ENCODE results near the gene GABRD. TPM values are rescaled to one million over a fixed set of nuclear protein-coding genes. Genes with fewer than 3 reads are reported as not detected.

The GABRD gene
- total RNA-seq, 2 donors from 2014 or later = not detected

DNA sequence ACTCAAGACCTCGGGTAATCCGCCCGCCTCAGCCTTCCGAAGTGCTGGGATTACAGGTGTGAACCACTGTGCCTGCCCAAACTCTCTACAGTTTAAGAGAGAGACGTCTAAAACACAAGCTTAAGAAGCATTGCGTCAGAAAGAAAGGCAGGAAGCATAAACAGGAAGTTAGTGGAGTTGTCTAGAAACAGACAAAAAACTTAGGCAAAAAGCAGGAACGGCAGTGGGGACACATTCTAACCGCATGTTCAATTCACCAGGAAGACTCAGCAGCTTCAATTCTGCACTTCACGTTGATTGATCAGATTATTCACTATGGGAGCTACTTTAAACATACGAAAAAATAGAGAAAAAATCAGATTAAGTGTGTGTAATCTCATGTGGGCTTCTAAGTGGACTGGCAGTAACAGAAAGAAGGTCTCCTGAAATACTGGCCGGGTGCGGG lies 22.9 kb upstream of the GABRD start:
- no peak for DNase-seq (ENCODE audit: low spot score)
- no peaks in the 10 kb centered on the region for H3K9me3 ChIP-seq
- TF ChIP-seq, protein P1, sequence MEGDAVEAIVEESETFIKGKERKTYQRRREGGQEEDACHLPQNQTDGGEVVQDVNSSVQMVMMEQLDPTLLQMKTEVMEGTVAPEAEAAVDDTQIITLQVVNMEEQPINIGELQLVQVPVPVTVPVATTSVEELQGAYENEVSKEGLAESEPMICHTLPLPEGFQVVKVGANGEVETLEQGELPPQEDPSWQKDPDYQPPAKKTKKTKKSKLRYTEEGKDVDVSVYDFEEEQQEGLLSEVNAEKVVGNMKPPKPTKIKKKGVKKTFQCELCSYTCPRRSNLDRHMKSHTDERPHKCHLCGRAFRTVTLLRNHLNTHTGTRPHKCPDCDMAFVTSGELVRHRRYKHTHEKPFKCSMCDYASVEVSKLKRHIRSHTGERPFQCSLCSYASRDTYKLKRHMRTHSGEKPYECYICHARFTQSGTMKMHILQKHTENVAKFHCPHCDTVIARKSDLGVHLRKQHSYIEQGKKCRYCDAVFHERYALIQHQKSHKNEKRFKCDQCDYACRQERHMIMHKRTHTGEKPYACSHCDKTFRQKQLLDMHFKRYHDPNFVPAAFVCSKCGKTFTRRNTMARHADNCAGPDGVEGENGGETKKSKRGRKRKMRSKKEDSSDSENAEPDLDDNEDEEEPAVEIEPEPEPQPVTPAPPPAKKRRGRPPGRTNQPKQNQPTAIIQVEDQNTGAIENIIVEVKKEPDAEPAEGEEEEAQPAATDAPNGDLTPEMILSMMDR (IDR thresholded peaks at IDR 0.05) = no peak
- H3K4me1 ChIP-seq = no peaks in the 10 kb centered on the region
- no peak overlapping the region for H3K4me3 ChIP-seq
- H3K27ac ChIP-seq = no peak overlapping the region
- H3K27me3 ChIP-seq = no peaks in the 10 kb centered on the region
- H3K36me3 ChIP-seq = no peaks in the 10 kb centered on the region

DNA sequence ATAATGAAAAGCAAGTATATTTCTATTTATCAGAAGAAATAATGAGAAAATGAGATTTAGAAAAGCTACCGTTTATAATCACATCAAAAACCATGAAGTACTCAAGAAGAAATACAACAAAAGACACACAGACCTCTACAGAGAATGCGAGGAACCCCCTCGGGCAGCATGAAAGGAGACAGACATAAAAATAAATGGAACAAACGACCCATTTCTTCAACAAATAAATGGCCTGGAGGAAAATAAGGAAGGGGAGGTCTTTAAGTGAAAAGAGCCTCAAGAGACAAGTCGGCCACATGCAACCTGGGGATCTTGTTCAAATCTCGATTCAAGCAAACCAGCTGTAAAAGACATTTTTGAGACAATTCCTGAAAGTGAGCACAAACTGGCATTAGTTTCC lies 21.6 kb upstream of the GABRD start:
- no peak overlapping the region for H3K4me3 ChIP-seq
- DNase-seq (ENCODE audit: low spot score) = no peak
- no peaks in the 10 kb centered on the region for H3K27me3 ChIP-seq
- TF ChIP-seq, protein P1 (IDR thresholded peaks at IDR 0.05) = no peak
- no peaks in the 10 kb centered on the region for H3K9me3 ChIP-seq
- no peaks in the 10 kb centered on the region for H3K36me3 ChIP-seq
- no peaks in the 10 kb centered on the region for H3K4me1 ChIP-seq
- no peak overlapping the region for H3K27ac ChIP-seq

DNA sequence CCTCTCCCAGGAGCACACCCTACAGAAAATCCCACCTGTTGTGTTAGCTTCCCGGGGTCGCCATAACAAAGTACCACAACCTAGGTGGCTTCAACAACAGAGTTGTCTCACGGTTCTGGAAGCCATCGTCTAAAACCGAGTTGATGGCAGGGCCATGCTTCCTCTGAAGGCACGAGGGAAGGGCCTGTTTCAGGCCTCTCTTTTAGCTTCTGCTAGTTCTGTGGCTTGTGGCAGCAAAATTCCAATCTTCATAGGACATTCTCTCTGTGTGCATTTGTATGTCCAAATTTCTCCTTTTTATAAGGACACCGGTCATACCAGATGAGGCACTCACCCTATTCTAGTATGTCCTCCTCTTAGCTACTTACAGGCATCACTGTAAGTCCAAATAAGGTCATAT lies 18.7 kb upstream of the GABRD start:
- TF ChIP-seq, protein P1 (IDR thresholded peaks at IDR 0.05) = no peak
- H3K27me3 ChIP-seq = peaks cover 5 to 6% of the 10 kb centered on the region in 2 donors

DNA sequence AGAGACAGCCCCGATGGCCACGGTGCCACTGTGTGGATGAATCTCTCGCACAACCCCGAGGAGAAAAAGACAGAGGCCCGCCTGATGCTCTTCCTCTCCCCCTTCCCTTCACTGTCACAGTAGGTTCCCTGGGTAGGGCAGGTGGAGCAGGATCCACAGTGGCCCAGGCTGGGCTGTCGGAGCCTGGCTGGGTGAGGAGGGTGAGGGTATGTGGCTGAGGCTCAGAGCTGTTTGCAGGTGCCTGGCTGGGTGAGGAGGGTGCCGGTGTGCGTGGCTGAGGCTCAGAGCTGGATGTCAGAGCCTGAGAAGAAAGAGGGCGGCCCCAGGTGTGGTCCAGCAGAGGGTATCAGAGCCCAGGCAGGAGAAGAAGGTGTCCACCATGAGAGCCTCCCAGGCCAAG lies 18.3 kb upstream of the GABRD start:
- no peak overlapping the region for H3K4me3 ChIP-seq
- no peaks in the 10 kb centered on the region for H3K4me1 ChIP-seq
- TF ChIP-seq, protein P1 (IDR thresholded peaks at IDR 0.05) = no peak
- no peak for DNase-seq (ENCODE audit: low spot score)
- H3K27ac ChIP-seq = no peak overlapping the region
- no peaks in the 10 kb centered on the region for H3K36me3 ChIP-seq
- no peaks in the 10 kb centered on the region for H3K9me3 ChIP-seq
- peaks cover 5 to 6% of the 10 kb centered on the region in 2 donors for H3K27me3 ChIP-seq

More for the DNA sequence above, 18.7 kb upstream of the GABRD start:
- no peak for DNase-seq (ENCODE audit: low spot score)
- no peak overlapping the region for H3K27ac ChIP-seq
- H3K36me3 ChIP-seq = no peaks in the 10 kb centered on the region
- no peaks in the 10 kb centered on the region for H3K4me1 ChIP-seq
- no peak overlapping the region for H3K4me3 ChIP-seq
- H3K9me3 ChIP-seq = no peaks in the 10 kb centered on the region

DNA sequence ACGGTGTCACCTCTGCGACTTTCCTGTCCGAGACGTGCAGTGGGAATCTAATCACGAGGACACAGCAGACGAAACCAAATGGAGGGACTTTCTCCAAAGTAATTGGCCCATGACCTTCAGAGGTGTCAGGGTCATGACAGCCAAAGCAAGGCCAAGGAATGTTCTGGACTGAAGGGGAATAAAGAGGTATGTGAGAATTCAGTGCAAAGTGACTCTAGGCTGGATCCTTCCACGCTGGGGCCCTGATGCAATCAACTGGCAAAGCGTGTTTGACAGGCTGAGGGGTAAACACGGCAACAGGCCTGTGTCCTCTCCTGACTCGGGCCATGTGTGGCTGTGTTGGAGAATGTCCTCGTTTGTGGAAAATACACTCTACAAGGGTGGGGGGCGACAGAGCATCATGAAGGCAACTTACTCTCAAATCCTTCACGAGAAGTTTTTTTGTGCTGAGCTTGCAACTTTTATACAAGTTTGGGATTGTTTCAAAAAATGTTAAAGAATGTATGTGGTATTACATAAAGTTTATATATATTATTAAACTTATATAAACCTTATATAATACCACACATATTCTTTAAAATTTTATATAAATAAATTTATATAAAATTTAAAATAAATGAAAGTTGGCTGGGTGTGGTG lies 17.3 kb upstream of the GABRD start:
- TF ChIP-seq, protein P1 (IDR thresholded peaks at IDR 0.05) = no peak
- Histone ChIP-seq H3K9me3 (no peaks in the 10 kb centered on the region), H3K27ac (no peak overlapping the region), H3K4me3 (no peak overlapping the region), H3K27me3 (peaks cover 5 to 6% of the 10 kb centered on the region in 2 donors), H3K36me3 (no peaks in the 10 kb centered on the region), H3K4me1 (no peaks in the 10 kb centered on the region)
- no peak for DNase-seq (ENCODE audit: low spot score)
